Measurements from ENCODE around the gene RAB36.

RAB36 gene

DNA sequence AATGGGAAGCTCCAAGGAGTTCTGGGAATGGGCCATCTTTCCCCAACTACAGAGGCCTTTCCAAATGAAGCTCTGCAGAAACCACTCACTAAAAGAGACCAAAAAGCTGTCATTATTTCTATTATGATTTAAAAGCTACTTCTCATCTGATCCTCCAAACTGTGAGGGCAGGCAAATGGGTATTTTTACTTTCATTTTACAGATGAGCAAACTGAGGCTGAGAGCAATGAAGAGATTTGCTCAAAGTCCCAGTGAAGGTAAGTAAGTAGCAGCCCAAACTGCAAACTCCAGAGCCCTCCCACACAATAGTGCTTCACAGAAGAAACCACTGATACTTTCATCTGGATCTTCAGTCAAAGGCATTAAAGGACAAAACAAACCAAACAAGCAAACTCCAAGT, 4.9 kb upstream of the RAB36 start:
- DNase-seq = no peak

GRCh38 chr22:23142546-23143105, 2.7 kb upstream of the RAB36 start:
- no peak for DNase-seq

GRCh38 chr22:23143119-23143518, 2.2 kb upstream of the RAB36 start:
- no peak for DNase-seq

GRCh38 chr22:23144432-23144831, 845 bp upstream of the RAB36 start:
- no peak for DNase-seq

GRCh38 chr22:23145878-23146470, 697 bp downstream of the RAB36 start:
- no peak for DNase-seq

GRCh38 chr22:23146478-23147205, 1.4 kb downstream of the RAB36 start:
- no peak for DNase-seq

- DNase-seq = no peak
Measured at GRCh38 chr22:23147617-23148387, 2.5 kb downstream of the RAB36 start.

DNA sequence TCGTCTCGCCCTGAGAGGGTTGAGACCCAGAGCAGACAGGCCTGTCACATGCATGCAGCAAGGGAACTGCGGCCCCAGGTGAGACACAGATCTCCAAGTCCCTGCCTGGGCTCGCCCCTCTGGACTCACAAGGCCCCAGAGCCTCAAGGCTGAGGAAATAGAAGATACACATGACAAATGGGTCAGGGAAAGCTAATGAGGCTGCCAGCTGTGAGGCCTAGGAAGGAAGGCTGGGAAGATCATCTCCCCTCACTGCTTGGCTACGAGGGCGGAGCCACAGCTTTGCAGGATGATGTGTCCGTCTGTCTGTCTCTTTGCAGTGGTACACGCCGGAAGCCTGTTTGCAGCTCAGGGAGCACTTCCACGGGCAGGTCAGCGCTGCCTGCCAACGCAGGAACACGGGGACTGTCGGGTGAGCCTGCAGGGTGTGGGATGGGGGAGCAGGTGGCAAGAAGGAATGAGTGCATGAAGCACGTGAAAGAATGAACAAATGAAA, 4.5 kb downstream of the RAB36 start:
- DNase-seq = no peak

DNA sequence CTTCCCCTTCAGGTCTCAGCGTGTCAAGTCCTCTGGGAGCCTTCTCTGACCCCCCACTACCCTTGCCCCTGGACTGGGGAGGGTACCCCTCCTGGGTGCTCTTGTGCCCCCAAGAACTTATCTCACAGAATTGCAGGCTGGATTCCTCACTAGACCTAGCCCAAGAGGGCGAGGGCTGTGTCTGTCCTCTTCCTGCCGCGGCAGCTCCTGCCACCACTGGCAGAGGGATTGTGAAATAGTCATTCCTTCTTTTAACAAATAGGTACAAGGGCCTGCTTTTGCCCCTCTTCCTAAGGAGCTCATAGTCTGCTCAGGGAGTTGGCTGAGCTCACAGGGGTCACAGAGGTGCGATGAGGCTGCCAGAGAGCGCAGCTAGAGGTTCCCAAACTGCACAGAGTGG, 5.5 kb downstream of the RAB36 start:
- no peak for DNase-seq

DNA sequence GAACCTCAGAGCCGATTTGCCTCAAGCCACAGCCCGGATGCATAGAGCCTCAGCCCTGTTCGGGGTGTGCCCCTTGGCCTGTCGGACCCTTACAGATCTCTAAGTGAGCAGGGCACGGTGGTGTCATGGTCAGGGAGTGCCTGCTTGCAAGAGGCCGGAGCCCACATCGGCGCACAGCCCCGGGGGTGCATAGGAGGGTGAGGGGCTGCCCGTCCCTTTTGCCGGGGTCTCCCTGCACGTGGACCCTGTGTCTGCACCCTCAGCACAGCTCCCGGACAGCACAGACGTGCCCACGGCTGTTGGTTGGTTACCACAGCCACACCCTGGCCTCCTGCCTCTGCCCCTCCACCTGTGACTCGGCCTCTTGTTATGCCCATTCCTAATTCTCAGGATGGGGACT, 6.5 kb downstream of the RAB36 start:
- DNase-seq = no peak

GRCh38 chr22:23152238-23153114, 7.2 kb downstream of the RAB36 start:
- no peak for DNase-seq

- no peak for DNase-seq
Measured at GRCh38 chr22:23153994-23154393, 8.7 kb downstream of the RAB36 start.

DNA sequence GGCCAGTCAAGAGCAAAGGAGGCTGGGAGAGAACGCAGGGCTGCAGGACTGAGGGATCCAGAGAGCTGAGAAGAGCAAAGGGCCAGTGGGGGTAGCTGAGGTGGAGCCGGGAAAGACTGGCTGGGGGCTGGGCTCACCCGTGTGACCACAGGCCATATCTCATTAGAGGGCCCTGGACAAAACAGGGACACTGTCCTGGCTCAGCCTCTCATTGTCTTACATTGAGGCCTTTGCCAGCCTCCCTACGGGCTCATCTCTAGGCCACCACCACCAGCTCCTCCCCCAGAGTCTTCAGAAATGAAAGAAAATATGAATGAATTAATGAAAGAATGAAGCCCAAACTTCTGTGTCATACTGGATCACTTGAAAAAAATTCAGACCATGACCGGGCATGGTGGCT, 9.2 kb downstream of the RAB36 start:
- no peak for DNase-seq

GRCh38 chr22:23155143-23155542, 9.9 kb downstream of the RAB36 start:
- no peak for DNase-seq

DNA sequence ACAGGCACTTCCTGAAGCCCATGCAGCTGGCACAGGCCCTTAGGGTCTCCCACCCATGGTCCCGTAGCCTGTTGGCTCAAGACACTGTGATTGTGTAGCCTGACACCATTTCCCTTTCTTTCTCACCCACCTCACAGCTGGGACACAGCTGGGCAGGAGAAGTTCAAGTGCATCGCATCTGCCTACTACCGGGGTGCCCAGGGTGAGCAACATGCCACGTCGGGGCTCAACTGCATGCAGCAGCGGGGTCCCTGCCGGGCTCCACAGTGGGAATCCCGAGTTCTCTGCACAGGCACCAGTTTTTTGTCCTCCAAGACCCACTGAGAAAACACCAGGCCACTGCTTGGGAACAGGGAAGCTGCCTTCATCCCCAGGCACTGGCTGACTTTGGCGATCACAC, 10.6 kb downstream of the RAB36 start:
- DNase-seq = no peak

DNA sequence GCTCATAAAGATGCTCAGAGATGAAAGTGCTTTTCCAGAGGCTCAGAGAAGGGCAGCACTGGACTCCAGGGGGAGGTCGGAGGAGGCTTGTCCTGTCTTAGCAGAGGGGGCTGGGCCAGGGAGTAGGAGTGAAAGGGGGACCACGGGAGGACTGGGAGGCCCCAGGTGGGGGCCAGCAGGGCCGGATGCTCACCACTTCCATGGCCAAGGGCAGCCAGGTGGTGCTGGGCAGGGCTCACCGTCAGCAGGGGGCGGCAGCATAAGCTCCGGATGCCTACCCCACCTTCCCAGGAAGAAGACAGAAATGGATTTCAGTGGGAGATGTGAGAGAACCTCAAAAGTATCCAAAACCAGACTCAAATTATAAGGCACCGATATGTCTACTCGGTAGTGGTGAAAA, 11.0 kb downstream of the RAB36 start:
- DNase-seq = no peak

- DNase-seq = no peak
Measured at GRCh38 chr22:23157560-23158515, 12.6 kb downstream of the RAB36 start.

DNA sequence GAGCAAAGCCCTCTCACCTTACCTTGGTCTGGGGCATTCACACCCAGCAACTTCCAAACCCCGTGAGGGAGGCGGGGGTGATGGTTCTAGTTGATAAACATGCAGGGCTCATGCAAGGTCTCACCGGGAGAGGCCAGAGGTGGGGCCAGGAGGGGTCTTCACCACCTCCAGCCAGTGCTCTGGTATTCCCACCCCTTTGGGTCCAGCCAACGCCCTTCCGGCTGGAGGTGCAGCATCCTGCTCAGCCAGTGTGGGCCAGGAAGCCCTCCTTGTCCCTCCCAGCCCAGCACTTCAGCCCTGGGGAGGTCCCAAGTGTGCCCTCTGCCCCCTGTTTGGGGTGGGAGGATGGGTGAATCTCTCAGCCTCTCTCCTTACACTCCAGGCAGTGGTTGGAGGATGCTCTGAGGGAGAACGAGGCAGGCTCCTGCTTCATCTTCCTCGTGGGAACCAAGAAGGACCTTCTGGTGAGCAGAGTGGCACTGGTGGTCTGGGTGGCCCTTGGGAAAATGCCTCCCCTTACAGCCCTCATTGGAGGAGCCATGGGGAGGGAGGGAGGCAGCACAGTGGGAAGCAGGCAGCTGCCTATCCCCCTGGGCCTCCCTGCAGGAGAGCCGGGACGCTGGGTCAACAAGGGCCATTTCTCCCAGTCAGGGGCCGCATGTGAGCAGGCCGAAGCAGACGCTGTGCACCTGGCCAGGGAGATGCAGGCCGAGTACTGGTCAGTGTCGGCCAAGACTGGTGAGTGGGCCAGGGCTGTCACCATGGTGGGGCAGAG, 13.4 kb downstream of the RAB36 start:
- DNase-seq = no peak

GRCh38 chr22:23159291-23159630, 14.0 kb downstream of the RAB36 start:
- DNase-seq = no peak

- no peak for DNase-seq
Measured at GRCh38 chr22:23161029-23161428, 15.8 kb downstream of the RAB36 start.

DNA sequence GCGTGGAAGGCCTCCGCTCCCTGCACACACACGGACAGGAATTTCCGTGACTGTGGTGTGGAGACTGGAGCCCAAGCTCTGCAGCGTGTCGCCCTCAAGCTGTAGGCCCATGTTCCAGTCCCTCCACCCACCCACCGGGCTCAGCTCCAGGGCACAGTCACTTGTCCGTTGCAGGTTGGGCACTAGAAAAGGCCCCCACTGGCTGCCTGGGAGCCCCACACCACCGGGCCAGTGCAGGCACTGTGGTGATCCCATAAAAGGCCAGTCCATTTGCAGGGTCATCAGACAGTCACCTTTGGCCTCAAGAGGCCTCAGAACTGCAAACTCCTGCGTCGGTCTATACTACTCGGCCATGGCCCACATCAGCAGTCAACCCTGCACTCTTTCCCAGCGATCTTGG, 16.3 kb downstream of the RAB36 start:
- DNase-seq = no peak

Data from stimulated activated CD4-positive, alpha-beta T cell treated with anti-CD3 and anti-CD28 coated beads, Interleukin-4, amount 100 ng/mL, for 1 hour (primary cell).